Rectal smooth muscle tissue (tissue), 1 donor: ENCODE data around the gene PARL.
"Not testable (repeated sequence)": the region's sequence is repeated elsewhere in the genome, so short reads cannot be mapped to it uniquely, and the experiment has no call there.

Experiments used
- H3K27ac ChIP-seq: one replicate; pipeline ENCODE4 v1.7.0; 2013; ENCODE audit warnings: low read depth, low read length, inconsistent platforms
- H3K27me3 ChIP-seq: one replicate; pipeline ENCODE4 v1.7.0; 2013; ENCODE audit warnings: low read length; ENCODE audit not compliant: control insufficient read depth, insufficient read depth
- H3K36me3 ChIP-seq: one replicate; pipeline ENCODE4 v1.7.0; 2013; ENCODE audit warnings: low read length; ENCODE audit not compliant: control insufficient read depth, insufficient read depth
- H3K4me1 ChIP-seq: one replicate; pipeline ENCODE4 v1.7.0; 2013; ENCODE audit warnings: low read length; ENCODE audit not compliant: control insufficient read depth, insufficient read depth
- H3K4me3 ChIP-seq: one replicate; pipeline ENCODE4 v1.7.0; 2013; ENCODE audit warnings: low read length
- H3K9ac ChIP-seq: one replicate; pipeline ENCODE4 v1.7.0; 2013; ENCODE audit warnings: low read length

Gene PARL

GRCh38 chr3:183896610-183897009 is 11.9 kb upstream of the PARL start:
- Histone ChIP-seq H3K36me3 (no peaks in the 10 kb centered on the region), H3K27ac (no peak overlapping the region), H3K4me1 (no peaks in the 10 kb centered on the region), H3K9ac (no peak overlapping the region), H3K27me3 (peaks cover 3% of the 10 kb centered on the region), H3K4me3 (no peak overlapping the region)

GRCh38 chr3:183896184-183896583 is 11.5 kb upstream of the PARL start:
- no peaks in the 10 kb centered on the region for H3K4me1 ChIP-seq
- H3K27me3 ChIP-seq = peaks cover 3% of the 10 kb centered on the region
- no peaks in the 10 kb centered on the region for H3K36me3 ChIP-seq
- no peak overlapping the region for H3K4me3 ChIP-seq
- no peak overlapping the region for H3K27ac ChIP-seq
- no peak overlapping the region for H3K9ac ChIP-seq

- H3K27me3 ChIP-seq = peaks cover 3% of the 10 kb centered on the region
- no peaks in the 10 kb centered on the region for H3K36me3 ChIP-seq
- H3K4me3 ChIP-seq = no peak overlapping the region
- no peak overlapping the region for H3K27ac ChIP-seq
- no peak overlapping the region for H3K9ac ChIP-seq
- H3K4me1 ChIP-seq = no peaks in the 10 kb centered on the region
Observed at GRCh38 chr3:183895774-183896173, 11.1 kb upstream of the PARL start.

- Histone ChIP-seq H3K27ac (no peak overlapping the region), H3K36me3 (no peaks in the 10 kb centered on the region), H3K27me3 (peaks cover 3% of the 10 kb centered on the region), H3K4me3 (no peak overlapping the region), H3K4me1 (no peaks in the 10 kb centered on the region), H3K9ac (no peak overlapping the region)
Observed at GRCh38 chr3:183895296-183895695, 10.6 kb upstream of the PARL start.

- Histone ChIP-seq H3K36me3 (no peaks in the 10 kb centered on the region), H3K9ac (no peak overlapping the region), H3K4me3 (no peak overlapping the region), H3K27ac (no peak overlapping the region), H3K4me1 (no peaks in the 10 kb centered on the region), H3K27me3 (peaks cover 3% of the 10 kb centered on the region)
Observed at GRCh38 chr3:183892610-183893214, 8.0 kb upstream of the PARL start.

- no peaks in the 10 kb centered on the region for H3K27me3 ChIP-seq
- H3K4me3 ChIP-seq = no peak overlapping the region
- peaks cover 7% of the 10 kb centered on the region for H3K4me1 ChIP-seq
- no peaks in the 10 kb centered on the region for H3K36me3 ChIP-seq
- H3K9ac ChIP-seq = no peak overlapping the region
- H3K27ac ChIP-seq = no peak overlapping the region
Observed at GRCh38 chr3:183885766-183886165, 1.1 kb upstream of the PARL start.

- H3K27ac ChIP-seq = peak overlapping the region; percentile 85
- peak overlapping the region; percentile 96 for H3K9ac ChIP-seq
- H3K4me1 ChIP-seq = peaks cover 7% of the 10 kb centered on the region
- H3K4me3 ChIP-seq = peak overlapping the region; percentile 97
- no peaks in the 10 kb centered on the region for H3K36me3 ChIP-seq
- no peaks in the 10 kb centered on the region for H3K27me3 ChIP-seq
Observed at GRCh38 chr3:183884097-183884426, 618 bp downstream of the PARL start.

- Histone ChIP-seq H3K27me3 (no peaks in the 10 kb centered on the region), H3K36me3 (no peaks in the 10 kb centered on the region), H3K9ac (peak overlapping the region; percentile 96), H3K27ac (no peak overlapping the region), H3K4me1 (peaks cover 7% of the 10 kb centered on the region), H3K4me3 (peak overlapping the region; percentile 97)
Observed at GRCh38 chr3:183883291-183884096, 1.2 kb downstream of the PARL start.

GRCh38 chr3:183880121-183880520 is 4.6 kb downstream of the PARL start:
- Histone ChIP-seq H3K9ac (no peak overlapping the region), H3K4me1 (peaks cover 7% of the 10 kb centered on the region), H3K27me3 (no peaks in the 10 kb centered on the region), H3K36me3 (no peaks in the 10 kb centered on the region), H3K27ac (no peak overlapping the region), H3K4me3 (no peak overlapping the region)

- H3K9ac ChIP-seq = no peak overlapping the region
- H3K27me3 ChIP-seq = no peaks in the 10 kb centered on the region
- no peak overlapping the region for H3K27ac ChIP-seq
- no peak overlapping the region for H3K4me3 ChIP-seq
- H3K4me1 ChIP-seq = peaks cover 7% of the 10 kb centered on the region
- H3K36me3 ChIP-seq = no peaks in the 10 kb centered on the region
Observed at GRCh38 chr3:183879243-183879642, 5.4 kb downstream of the PARL start.

GRCh38 chr3:183878071-183878470 is 6.6 kb downstream of the PARL start:
- no peaks in the 10 kb centered on the region for H3K4me1 ChIP-seq
- no peak overlapping the region for H3K9ac ChIP-seq
- no peak overlapping the region for H3K4me3 ChIP-seq
- no peak overlapping the region for H3K27ac ChIP-seq
- no peaks in the 10 kb centered on the region for H3K36me3 ChIP-seq
- no peaks in the 10 kb centered on the region for H3K27me3 ChIP-seq

- H3K27ac ChIP-seq, H3K36me3 ChIP-seq, H3K9ac ChIP-seq, H3K4me1 ChIP-seq, H3K4me3 ChIP-seq, H3K27me3 ChIP-seq: not testable (repeated sequence)
Observed at GRCh38 chr3:183877227-183877626, 7.5 kb downstream of the PARL start.

GRCh38 chr3:183875411-183875810 is 9.3 kb downstream of the PARL start:
- no peak overlapping the region for H3K9ac ChIP-seq

More at GRCh38 chr3:183875411-183875810, 9.3 kb downstream of the PARL start:
- no peaks in the 10 kb centered on the region for H3K27me3 ChIP-seq
- H3K4me1 ChIP-seq = no peaks in the 10 kb centered on the region
- no peaks in the 10 kb centered on the region for H3K36me3 ChIP-seq
- H3K27ac ChIP-seq = no peak overlapping the region
- H3K4me3 ChIP-seq = no peak overlapping the region
